Measurements from ENCODE around the gene SPPL2C.

GRCh38 chr17:45851873-45852272 is 7.2 kb downstream of the SPPL2C start:
- TF ChIP-seq CTCF (conservative IDR thresholded peaks at IDR 0.05; ENCODE audit: low read depth, low read length): no peak
- TF ChIP-seq EZH2 (IDR thresholded peaks at IDR 0.05; ENCODE audit: borderline replicate concordance, low read depth, low read length, poor library complexity, severe bottlenecking): no peak
